ENCODE results near the gene C6orf47. TPM values are rescaled to one million over a fixed set of nuclear protein-coding genes. Genes with fewer than 3 reads are reported as not detected.

The C6orf47 gene
- polyA plus RNA-seq, 1 donor from 2014 or later = 17.2 TPM

DNA sequence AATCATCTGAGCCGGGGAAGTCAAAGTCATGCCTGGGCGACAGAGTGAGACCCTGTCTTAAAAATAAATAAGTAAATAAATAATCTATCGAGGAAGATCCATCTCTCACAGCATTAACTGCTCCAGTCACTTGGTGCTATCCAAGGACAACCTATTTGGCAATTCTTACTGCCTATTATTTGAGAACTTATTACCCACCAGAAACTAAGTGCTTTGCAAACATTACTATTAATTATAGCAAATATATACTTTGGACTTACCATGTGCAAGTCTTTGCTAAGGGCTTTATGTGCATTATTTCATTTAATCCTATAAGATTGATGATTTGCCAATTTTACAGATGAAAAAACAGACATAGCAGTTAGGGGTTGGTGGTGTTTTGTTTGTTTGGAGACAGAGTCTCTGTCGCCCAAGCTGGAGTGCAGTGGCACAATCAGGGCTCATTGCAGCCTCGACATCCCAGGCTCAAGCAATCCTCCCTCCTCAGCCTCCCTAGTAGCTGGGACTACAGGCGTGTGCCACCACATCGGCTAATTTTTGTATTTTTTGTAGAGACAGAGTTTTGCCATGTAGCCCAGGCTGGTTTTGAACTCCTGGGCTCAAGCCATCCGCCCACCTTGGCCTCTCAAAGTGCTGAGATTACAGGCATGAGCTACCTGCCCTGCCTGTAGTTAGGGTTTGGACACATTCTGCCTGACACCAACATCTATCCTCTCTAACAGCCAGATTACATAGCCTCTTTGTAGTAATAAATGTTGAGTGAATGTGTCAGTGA is 5.8 kb downstream of the C6orf47 start:
- no peak overlapping the region for H3K27ac ChIP-seq (ENCODE audit: low read length)
- H3K9me3 ChIP-seq (ENCODE audit: low read length) = no peaks in the 10 kb centered on the region
- no peak overlapping the region for H2AFZ ChIP-seq (ENCODE audit: low read depth, low read length)
- H3K4me2 ChIP-seq (ENCODE audit: low read length) = no peak overlapping the region
- no peaks in the 10 kb centered on the region for H3K9me2 ChIP-seq (ENCODE audit: insufficient read depth, low read length)
- H3K36me3 ChIP-seq (ENCODE audit: insufficient read depth, low read length) = no peaks in the 10 kb centered on the region
- H3F3A ChIP-seq (ENCODE audit: insufficient read depth, low read length, poor library complexity, severe bottlenecking) = peaks cover 3% of the 10 kb centered on the region
- H3K4me3 ChIP-seq (ENCODE audit: low read length) = no peak overlapping the region
- H4K20me1 ChIP-seq (ENCODE audit: insufficient read depth) = no peaks in the 10 kb centered on the region
- H3K27me3 ChIP-seq (ENCODE audit: insufficient read depth, low read depth, low read length) = no peaks in the 10 kb centered on the region
- H3K9ac ChIP-seq (ENCODE audit: low read length) = no peak overlapping the region
- TF ChIP-seq EP300 (conservative IDR thresholded peaks at IDR 0.05; ENCODE audit: poor library complexity, severe bottlenecking) (no peak), SMC3 (conservative IDR thresholded peaks at IDR 0.05; ENCODE audit: poor library complexity) (no peak), TAF1 (IDR thresholded peaks at IDR 0.05; ENCODE audit: low read depth) (no peak), MXI1 (conservative IDR thresholded peaks at IDR 0.05; ENCODE audit: poor library complexity, severe bottlenecking) (no peak)
- TF ChIP-seq, protein P1, sequence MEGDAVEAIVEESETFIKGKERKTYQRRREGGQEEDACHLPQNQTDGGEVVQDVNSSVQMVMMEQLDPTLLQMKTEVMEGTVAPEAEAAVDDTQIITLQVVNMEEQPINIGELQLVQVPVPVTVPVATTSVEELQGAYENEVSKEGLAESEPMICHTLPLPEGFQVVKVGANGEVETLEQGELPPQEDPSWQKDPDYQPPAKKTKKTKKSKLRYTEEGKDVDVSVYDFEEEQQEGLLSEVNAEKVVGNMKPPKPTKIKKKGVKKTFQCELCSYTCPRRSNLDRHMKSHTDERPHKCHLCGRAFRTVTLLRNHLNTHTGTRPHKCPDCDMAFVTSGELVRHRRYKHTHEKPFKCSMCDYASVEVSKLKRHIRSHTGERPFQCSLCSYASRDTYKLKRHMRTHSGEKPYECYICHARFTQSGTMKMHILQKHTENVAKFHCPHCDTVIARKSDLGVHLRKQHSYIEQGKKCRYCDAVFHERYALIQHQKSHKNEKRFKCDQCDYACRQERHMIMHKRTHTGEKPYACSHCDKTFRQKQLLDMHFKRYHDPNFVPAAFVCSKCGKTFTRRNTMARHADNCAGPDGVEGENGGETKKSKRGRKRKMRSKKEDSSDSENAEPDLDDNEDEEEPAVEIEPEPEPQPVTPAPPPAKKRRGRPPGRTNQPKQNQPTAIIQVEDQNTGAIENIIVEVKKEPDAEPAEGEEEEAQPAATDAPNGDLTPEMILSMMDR (IDR thresholded peaks at IDR 0.05; ENCODE audit: poor library complexity, severe bottlenecking) = no peak
- TF ChIP-seq, protein P2, sequence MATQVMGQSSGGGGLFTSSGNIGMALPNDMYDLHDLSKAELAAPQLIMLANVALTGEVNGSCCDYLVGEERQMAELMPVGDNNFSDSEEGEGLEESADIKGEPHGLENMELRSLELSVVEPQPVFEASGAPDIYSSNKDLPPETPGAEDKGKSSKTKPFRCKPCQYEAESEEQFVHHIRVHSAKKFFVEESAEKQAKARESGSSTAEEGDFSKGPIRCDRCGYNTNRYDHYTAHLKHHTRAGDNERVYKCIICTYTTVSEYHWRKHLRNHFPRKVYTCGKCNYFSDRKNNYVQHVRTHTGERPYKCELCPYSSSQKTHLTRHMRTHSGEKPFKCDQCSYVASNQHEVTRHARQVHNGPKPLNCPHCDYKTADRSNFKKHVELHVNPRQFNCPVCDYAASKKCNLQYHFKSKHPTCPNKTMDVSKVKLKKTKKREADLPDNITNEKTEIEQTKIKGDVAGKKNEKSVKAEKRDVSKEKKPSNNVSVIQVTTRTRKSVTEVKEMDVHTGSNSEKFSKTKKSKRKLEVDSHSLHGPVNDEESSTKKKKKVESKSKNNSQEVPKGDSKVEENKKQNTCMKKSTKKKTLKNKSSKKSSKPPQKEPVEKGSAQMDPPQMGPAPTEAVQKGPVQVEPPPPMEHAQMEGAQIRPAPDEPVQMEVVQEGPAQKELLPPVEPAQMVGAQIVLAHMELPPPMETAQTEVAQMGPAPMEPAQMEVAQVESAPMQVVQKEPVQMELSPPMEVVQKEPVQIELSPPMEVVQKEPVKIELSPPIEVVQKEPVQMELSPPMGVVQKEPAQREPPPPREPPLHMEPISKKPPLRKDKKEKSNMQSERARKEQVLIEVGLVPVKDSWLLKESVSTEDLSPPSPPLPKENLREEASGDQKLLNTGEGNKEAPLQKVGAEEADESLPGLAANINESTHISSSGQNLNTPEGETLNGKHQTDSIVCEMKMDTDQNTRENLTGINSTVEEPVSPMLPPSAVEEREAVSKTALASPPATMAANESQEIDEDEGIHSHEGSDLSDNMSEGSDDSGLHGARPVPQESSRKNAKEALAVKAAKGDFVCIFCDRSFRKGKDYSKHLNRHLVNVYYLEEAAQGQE (IDR thresholded peaks at IDR 0.05; ENCODE audit: borderline replicate concordance) = no peak
- H3K79me2 ChIP-seq (replicated peaks; ENCODE audit: insufficient read depth, low read length) = peaks cover 26% of the 10 kb centered on the region

DNA sequence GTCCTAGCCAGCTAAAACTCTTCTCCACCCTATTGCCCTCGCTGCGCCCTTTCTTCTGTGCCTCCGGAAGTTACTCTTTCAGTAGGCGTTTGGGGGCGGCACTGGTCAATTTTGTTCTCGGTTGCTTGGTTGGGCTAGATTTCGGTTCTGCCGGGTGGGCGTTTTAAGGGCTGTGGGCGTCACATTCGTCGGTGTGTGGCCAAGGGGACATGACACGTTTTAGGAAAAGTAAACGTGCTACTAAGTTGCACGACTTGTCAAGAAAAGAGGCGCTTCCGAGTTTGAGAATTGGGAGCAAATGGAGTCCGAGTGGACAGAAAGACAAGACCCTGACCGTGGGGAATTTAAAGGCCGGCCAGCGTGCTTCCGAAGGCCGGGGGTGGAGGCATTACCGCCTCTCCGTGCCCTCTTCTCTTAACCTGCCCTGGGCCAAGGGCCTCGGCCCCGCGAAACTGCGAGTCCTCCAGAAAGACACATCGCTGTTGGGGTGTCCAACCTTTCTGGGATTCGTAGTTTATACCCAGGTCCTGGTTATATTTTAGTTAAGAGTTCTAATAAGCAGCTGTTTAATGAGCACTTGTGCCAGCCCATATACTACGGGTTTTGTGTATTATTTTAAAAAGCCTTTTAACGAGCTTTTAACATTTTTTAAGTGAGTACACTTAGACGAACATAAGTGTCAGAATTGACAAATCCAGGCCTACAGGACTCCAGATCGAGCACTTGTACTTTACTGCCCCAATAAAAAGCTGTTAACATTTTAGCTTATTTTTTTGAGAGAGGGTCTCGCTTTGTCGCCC is 7.5 kb downstream of the C6orf47 start:
- Histone ChIP-seq H2AFZ (ENCODE audit: low read depth, low read length) (peak overlapping the region; percentile 66), H3F3A (ENCODE audit: insufficient read depth, low read length, poor library complexity, severe bottlenecking) (peaks cover 3% of the 10 kb centered on the region), H4K20me1 (ENCODE audit: insufficient read depth) (no peaks in the 10 kb centered on the region), H3K27ac (ENCODE audit: low read length) (peak overlapping the region; percentile 98), H3K9me3 (ENCODE audit: low read length) (no peaks in the 10 kb centered on the region), H3K4me2 (ENCODE audit: low read length) (peak overlapping the region; percentile 95), H3K79me2 (replicated peaks; ENCODE audit: insufficient read depth, low read length) (peaks cover 30% of the 10 kb centered on the region), H3K9ac (ENCODE audit: low read length) (peak overlapping the region; percentile 90), H3K36me3 (ENCODE audit: insufficient read depth, low read length) (no peaks in the 10 kb centered on the region), H3K9me2 (ENCODE audit: insufficient read depth, low read length) (no peaks in the 10 kb centered on the region), H3K4me3 (ENCODE audit: low read length) (peak overlapping the region; percentile 72), H3K27me3 (ENCODE audit: insufficient read depth, low read depth, low read length) (no peaks in the 10 kb centered on the region)
- TF ChIP-seq SMC3 (conservative IDR thresholded peaks at IDR 0.05; ENCODE audit: poor library complexity) (no peak), RAD21 (conservative IDR thresholded peaks at IDR 0.05) (peak; percentile 15), MXI1 (conservative IDR thresholded peaks at IDR 0.05; ENCODE audit: poor library complexity, severe bottlenecking) (peak; percentile 82), EZH2 (IDR thresholded peaks at IDR 0.05; ENCODE audit: borderline replicate concordance, insufficient read depth, low read length, poor library complexity, severe bottlenecking) (no peak)
- TF ChIP-seq, protein P2 (IDR thresholded peaks at IDR 0.05; ENCODE audit: borderline replicate concordance) = peak; percentile 3
- TF ChIP-seq, protein P1 (IDR thresholded peaks at IDR 0.05; ENCODE audit: poor library complexity, severe bottlenecking) = peak; percentile 56

All from neural cell (in vitro differentiated cells).